ENCODE results near the gene PFKFB3.
"Not testable (repeated sequence)": the region's sequence is repeated elsewhere in the genome, so short reads cannot be mapped to it uniquely, and the experiment has no call there.

PFKFB3 gene

GRCh38 chr10:6203331-6204062, 765 bp downstream of the PFKFB3 start:
- peak; percentile 36 for DNase-seq

- no peak for DNase-seq
Observed at GRCh38 chr10:6204063-6204340, 1.3 kb downstream of the PFKFB3 start.

GRCh38 chr10:6204341-6205191, 1.8 kb downstream of the PFKFB3 start:
- DNase-seq, result no peak

GRCh38 chr10:6206486-6206885, 3.8 kb downstream of the PFKFB3 start:
- DNase-seq, result not testable (repeated sequence)

- no peak for DNase-seq
Observed at GRCh38 chr10:6207658-6208057, 4.9 kb downstream of the PFKFB3 start.

GRCh38 chr10:6208799-6209235, 6.1 kb downstream of the PFKFB3 start:
- DNase-seq, result no peak

- no peak for DNase-seq
Observed at GRCh38 chr10:6211341-6211670, 8.6 kb downstream of the PFKFB3 start.

GRCh38 chr10:6211671-6212635, 9.2 kb downstream of the PFKFB3 start:
- no peak for DNase-seq

- no peak for DNase-seq
Observed at GRCh38 chr10:6212806-6213205, 10.1 kb downstream of the PFKFB3 start.

GRCh38 chr10:6213257-6213905, 10.6 kb downstream of the PFKFB3 start:
- no peak for DNase-seq

- no peak for DNase-seq
Observed at GRCh38 chr10:6213908-6214307, 11.2 kb downstream of the PFKFB3 start.

GRCh38 chr10:6214612-6215011, 11.9 kb downstream of the PFKFB3 start:
- no peak for DNase-seq

- no peak for DNase-seq
Observed at GRCh38 chr10:6215241-6215640, 12.5 kb downstream of the PFKFB3 start.

GRCh38 chr10:6215683-6216484, 13.2 kb downstream of the PFKFB3 start:
- no peak for DNase-seq

- DNase-seq, result no peak
Observed at GRCh38 chr10:6216916-6217315, 14.2 kb downstream of the PFKFB3 start.

- no peak for DNase-seq
Observed at GRCh38 chr10:6217611-6218010, 14.9 kb downstream of the PFKFB3 start.

- DNase-seq, result no peak
Observed at GRCh38 chr10:6218692-6219493, 16.2 kb downstream of the PFKFB3 start.

GRCh38 chr10:6219494-6219836, 16.7 kb downstream of the PFKFB3 start:
- DNase-seq, result no peak

- DNase-seq, result no peak
Observed at GRCh38 chr10:6220418-6221191, 17.9 kb downstream of the PFKFB3 start.

GRCh38 chr10:6221192-6221940, 18.6 kb downstream of the PFKFB3 start:
- DNase-seq, result no peak

Measured in NCI-H748 treated with DMSO at 0.1 percent for 48 hours (cell line).